SK-N-SH (cell line): ENCODE data around the gene FEM1B. TPM values are rescaled to one million over a fixed set of nuclear protein-coding genes. Genes with fewer than 3 reads are reported as not detected.

ENCODE experiments used
- CTCF ChIA-PET: fragments of 300-600, 350-600 bp; formaldehyde crosslinking; extraction: SDS; loops from one replicate; lab custom pipeline; 2021; lab: Yijun Ruan, JAX
- POLR2A ChIA-PET: fragments of 350-600 bp; sonication (Branson Sonifier 250); formaldehyde crosslinking; extraction: SDS; loops from one replicate; lab custom pipeline; 2020; ENCODE audit warnings: antibody characterized with exemption, inconsistent platforms; lab: Yijun Ruan, JAX
- DNase-seq: peaks from one replicate; pipeline ENCODE4 v3.0.0; 2012
- H2AFZ ChIP-seq: fragments of 200-600 bp; sonication (generic); 2 replicates; pipeline ENCODE4 v1.8.1; 2016; ENCODE audit warnings: antibody characterized with exemption, mild to moderate bottlenecking, low read depth
- H3F3A ChIP-seq: fragments of 200-600 bp; sonication (generic); replicated peaks from 2 replicates; pipeline ENCODE3; 2016; ENCODE audit warnings: antibody characterized with exemption, mild to moderate bottlenecking; ENCODE audit not compliant: insufficient read depth
- H3K27ac ChIP-seq, 2 experiments: fragments of 200-500 bp in 1 of 2; fragments of 200-600 bp in 1 of 2; sonication (Bioruptor generic) in 1 of 2; sonication (generic), shearing (Covaris generic) in 1 of 2; 2 replicates each; pipeline versions ENCODE4 v1.5.1 to v1.6.1; 2014 to 2016; ENCODE audit warnings: low read depth in 2 of 2, inconsistent platforms in 1 of 2, low read length in 1 of 2, mild to moderate bottlenecking in 1 of 2, mixed read lengths in 1 of 2
- H3K27me3 ChIP-seq: fragments of 200-600 bp; sonication (generic), shearing (Covaris generic); 2 replicates; pipeline ENCODE4 v1.6.1; 2016; ENCODE audit warnings: mixed run types; ENCODE audit not compliant: insufficient read depth
- H3K36me3 ChIP-seq, 2 experiments: fragments of 200-500 bp in 1 of 2; fragments of 200-600 bp in 1 of 2; sonication (Bioruptor generic) in 1 of 2; sonication (generic) in 1 of 2; replicated peaks in 1 of 2; 2 replicates each; pipeline versions ENCODE3 to v1.5.1; 2014 to 2016; ENCODE audit warnings: low read length in 1 of 2, mild to moderate bottlenecking in 1 of 2; ENCODE audit not compliant: insufficient read depth in 2 of 2, control insufficient read depth in 1 of 2
- H3K4me1 ChIP-seq, 2 experiments: fragments of 200-500 bp in 1 of 2; fragments of 200-600 bp in 1 of 2; sonication (Bioruptor generic) in 1 of 2; sonication (generic), shearing (Covaris generic) in 1 of 2; 2 replicates each; pipeline versions ENCODE4 v1.5.1 to v1.6.1; 2014 to 2016; ENCODE audit warnings: low read depth in 1 of 2, low read length in 1 of 2, mixed run types in 1 of 2; ENCODE audit not compliant: insufficient read depth in 2 of 2, control insufficient read depth in 1 of 2
- H3K4me2 ChIP-seq: fragments of 200-600 bp; sonication (generic), shearing (Covaris generic); 2 replicates; pipeline ENCODE4 v1.6.1; 2017; ENCODE audit warnings: mixed run types
- H3K4me3 ChIP-seq, 2 experiments: fragments of 200-500 bp in 1 of 2; fragments of 200-600 bp in 1 of 2; sonication (Bioruptor generic) in 1 of 2; sonication (generic), shearing (Covaris generic) in 1 of 2; 2 replicates each; pipeline versions ENCODE4 v1.5.1 to v1.8.1; 2014 to 2016; ENCODE audit warnings: low read depth in 2 of 2, inconsistent platforms in 1 of 2, low read length in 1 of 2, mild to moderate bottlenecking in 1 of 2, mixed read lengths in 1 of 2, moderate library complexity in 1 of 2
- H3K79me2 ChIP-seq: fragments of 200-600 bp; sonication (generic); 2 replicates; pipeline ENCODE4 v1.8.1; 2017; ENCODE audit warnings: mild to moderate bottlenecking; ENCODE audit not compliant: insufficient read depth
- H3K9ac ChIP-seq: fragments of 200-600 bp; sonication (generic); 2 replicates; pipeline ENCODE4 v1.6.1; 2017; ENCODE audit warnings: mixed run types
- H3K9me2 ChIP-seq: fragments of 200-600 bp; sonication (generic); 2 replicates; pipeline ENCODE4 v1.6.1; 2017; ENCODE audit warnings: mixed run types
- H3K9me3 ChIP-seq: fragments of 200-600 bp; sonication (generic); 2 replicates; pipeline ENCODE4 v1.6.1; 2017; ENCODE audit warnings: mixed run types, mild to moderate bottlenecking, moderate library complexity
- H4K20me1 ChIP-seq: fragments of 200-600 bp; sonication (generic); 2 replicates; pipeline ENCODE4 v1.6.1; 2017; ENCODE audit warnings: mild to moderate bottlenecking, mixed run types; ENCODE audit not compliant: insufficient read depth
- EP300 ChIP-seq, 2 experiments: IDR thresholded peaks; 2 replicates each; pipeline versions ENCODE4 v1.4.0 to v1.6.1; 2012; ENCODE audit warnings: borderline replicate concordance in 1 of 2, low read depth in 1 of 2, low read length in 1 of 2
- EZH2phosphoT487 ChIP-seq: fragments of 200-600 bp; sonication (generic); IDR thresholded peaks from 2 replicates; pipeline ENCODE4 v1.6.1; 2017; ENCODE audit warnings: low read depth, mixed run types, mild to moderate bottlenecking, antibody characterized with exemption, moderate library complexity, borderline replicate concordance
- MAX ChIP-seq: IDR thresholded peaks from 2 replicates; pipeline ENCODE4 v1.4.0; 2012; ENCODE audit warnings: low read depth
- POLR2AphosphoS5 ChIP-seq: IDR thresholded peaks from 2 replicates; pipeline ENCODE4 v1.6.1; 2012; ENCODE audit warnings: low read depth, low read length
- RAD21 ChIP-seq: IDR thresholded peaks from 2 replicates; pipeline ENCODE4 v1.6.1; 2012; ENCODE audit warnings: mild to moderate bottlenecking, low read length
- RFX5 ChIP-seq: IDR thresholded peaks from 2 replicates; pipeline ENCODE4 v1.6.1; 2012; ENCODE audit warnings: mild to moderate bottlenecking, improper control_type of control experiment, low read length
- SIN3A ChIP-seq: IDR thresholded peaks from 2 replicates; pipeline ENCODE4 v1.6.1; 2012; ENCODE audit warnings: low read depth, mild to moderate bottlenecking, low read length, moderate library complexity, borderline replicate concordance
- ZBTB33 ChIP-seq: IDR thresholded peaks from 2 replicates; pipeline ENCODE4 v1.4.0; 2012; ENCODE audit warnings: low read depth, borderline replicate concordance
- WGBS: methylation state at CpG from one replicate; pipeline ENCODE4 v1.1.6; 2017; ENCODE audit warnings: low lambda C conversion rate; 5-methylcytosine and 5-hydroxymethylcytosine counted together
- polyA plus RNA-seq, 3 experiments: library from polyadenylated mRNA; depleted of rRNA; stranded (reverse); fragments of >200 nt; gene quantifications; 2 replicates each; pipeline ENCODE4 v1.2.3, GENCODE V29; 2012
- TF ChIP-seq, protein P1 (sequence below): IDR thresholded peaks from 2 replicates; pipeline ENCODE4 v1.6.1; 2012; ENCODE audit warnings: mild to moderate bottlenecking, low read depth, low read length, moderate library complexity

FEM1B gene
- polyA plus RNA-seq, 1 of the 3 experiments (the other 2 are of a cell fraction) = 14.0 TPM

GRCh38 chr15:68256675-68257450, 20.7 kb upstream of the FEM1B start (continued):
- TF ChIP-seq ZBTB33 (no peak), MAX (no peak)

- Histone ChIP-seq H3K4me2 (no peak overlapping the region; the same call in 1 of the 2 replicates), H3K9ac (no peak overlapping the region), H3K27me3 (no peaks in the 10 kb centered on the region), H3K4me1 (no peaks in the 10 kb centered on the region), H2AFZ (no peak overlapping the region; the same call in 1 of the 2 replicates), H3K4me3 (no peak overlapping the region), H4K20me1 (no peaks in the 10 kb centered on the region), H3K9me2 (no peaks in the 10 kb centered on the region), H3K36me3 (no peaks in the 10 kb centered on the region), H3K79me2 (no peaks in the 10 kb centered on the region), H3F3A (no peaks in the 10 kb centered on the region), H3K27ac (no peak overlapping the region), H3K9me3 (no peaks in the 10 kb centered on the region)
- 87% methylated on average over 4 of the region's 4 CpGs for WGBS
- TF ChIP-seq RFX5 = no peak
- no peak for TF ChIP-seq POLR2AphosphoS5
- TF ChIP-seq SIN3A = no peak
- TF ChIP-seq RAD21 = no peak
- TF ChIP-seq EP300 (IDR thresholded peaks at IDR 0.05; ENCODE audit: borderline replicate concordance in 1 of 2, low read depth in 1 of 2, low read length in 1 of 2) = no peak
- TF ChIP-seq, protein P1, sequence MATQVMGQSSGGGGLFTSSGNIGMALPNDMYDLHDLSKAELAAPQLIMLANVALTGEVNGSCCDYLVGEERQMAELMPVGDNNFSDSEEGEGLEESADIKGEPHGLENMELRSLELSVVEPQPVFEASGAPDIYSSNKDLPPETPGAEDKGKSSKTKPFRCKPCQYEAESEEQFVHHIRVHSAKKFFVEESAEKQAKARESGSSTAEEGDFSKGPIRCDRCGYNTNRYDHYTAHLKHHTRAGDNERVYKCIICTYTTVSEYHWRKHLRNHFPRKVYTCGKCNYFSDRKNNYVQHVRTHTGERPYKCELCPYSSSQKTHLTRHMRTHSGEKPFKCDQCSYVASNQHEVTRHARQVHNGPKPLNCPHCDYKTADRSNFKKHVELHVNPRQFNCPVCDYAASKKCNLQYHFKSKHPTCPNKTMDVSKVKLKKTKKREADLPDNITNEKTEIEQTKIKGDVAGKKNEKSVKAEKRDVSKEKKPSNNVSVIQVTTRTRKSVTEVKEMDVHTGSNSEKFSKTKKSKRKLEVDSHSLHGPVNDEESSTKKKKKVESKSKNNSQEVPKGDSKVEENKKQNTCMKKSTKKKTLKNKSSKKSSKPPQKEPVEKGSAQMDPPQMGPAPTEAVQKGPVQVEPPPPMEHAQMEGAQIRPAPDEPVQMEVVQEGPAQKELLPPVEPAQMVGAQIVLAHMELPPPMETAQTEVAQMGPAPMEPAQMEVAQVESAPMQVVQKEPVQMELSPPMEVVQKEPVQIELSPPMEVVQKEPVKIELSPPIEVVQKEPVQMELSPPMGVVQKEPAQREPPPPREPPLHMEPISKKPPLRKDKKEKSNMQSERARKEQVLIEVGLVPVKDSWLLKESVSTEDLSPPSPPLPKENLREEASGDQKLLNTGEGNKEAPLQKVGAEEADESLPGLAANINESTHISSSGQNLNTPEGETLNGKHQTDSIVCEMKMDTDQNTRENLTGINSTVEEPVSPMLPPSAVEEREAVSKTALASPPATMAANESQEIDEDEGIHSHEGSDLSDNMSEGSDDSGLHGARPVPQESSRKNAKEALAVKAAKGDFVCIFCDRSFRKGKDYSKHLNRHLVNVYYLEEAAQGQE = no peak
- TF ChIP-seq EZH2phosphoT487 = no peak
- TF ChIP-seq ZBTB33 = no peak
- DNase-seq = no peak
- ChIA-PET POLR2A (no interaction called here), CTCF (interaction anchor here (2.1 kb wide), 1 partner anchor 48 kb away, joined by 5 read pairs; no protein-coding TSS in a partner anchor)
Measured at GRCh38 chr15:68258692-68259091, 18.9 kb upstream of the FEM1B start.
